ENCODE measurements around the gene FRMD4A. TPM values are rescaled to one million over a fixed set of nuclear protein-coding genes. Genes with fewer than 3 reads are reported as not detected.

Gene FRMD4A
- polyA plus RNA-seq, 1 of the 3 experiments (the other 2 are of a cell fraction) = 37.7 TPM

DNA sequence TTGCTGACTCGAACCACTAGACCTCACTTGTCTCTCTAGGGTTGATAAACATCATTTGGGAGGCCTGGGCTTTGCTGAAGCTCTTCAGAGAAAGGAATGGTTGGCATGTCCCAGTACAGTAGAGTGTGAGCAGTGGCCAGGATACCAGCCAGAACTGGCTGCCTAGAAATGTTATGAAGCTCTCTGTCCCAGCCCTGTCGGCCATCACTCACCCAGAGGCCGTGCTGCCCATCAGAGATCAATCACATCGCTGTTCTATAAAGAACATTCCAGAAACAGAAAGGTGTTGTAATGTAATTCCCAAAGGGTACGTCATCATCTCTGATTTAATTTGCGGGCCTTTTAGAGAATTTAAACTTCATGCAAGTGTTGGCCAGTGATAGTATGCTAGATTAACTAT, 632.5 kb downstream of the FRMD4A start:
- TF ChIP-seq SMC3 (IDR thresholded peaks at IDR 0.05; ENCODE audit: low read depth, low read length) (no peak), SIN3A (IDR thresholded peaks at IDR 0.05; ENCODE audit: borderline replicate concordance, low read depth, low read length) (no peak)
- TF ChIP-seq, protein P1, sequence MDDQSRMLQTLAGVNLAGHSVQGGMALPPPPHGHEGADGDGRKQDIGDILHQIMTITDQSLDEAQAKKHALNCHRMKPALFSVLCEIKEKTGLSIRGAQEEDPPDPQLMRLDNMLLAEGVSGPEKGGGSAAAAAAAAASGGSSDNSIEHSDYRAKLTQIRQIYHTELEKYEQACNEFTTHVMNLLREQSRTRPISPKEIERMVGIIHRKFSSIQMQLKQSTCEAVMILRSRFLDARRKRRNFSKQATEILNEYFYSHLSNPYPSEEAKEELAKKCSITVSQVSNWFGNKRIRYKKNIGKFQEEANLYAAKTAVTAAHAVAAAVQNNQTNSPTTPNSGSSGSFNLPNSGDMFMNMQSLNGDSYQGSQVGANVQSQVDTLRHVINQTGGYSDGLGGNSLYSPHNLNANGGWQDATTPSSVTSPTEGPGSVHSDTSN (IDR thresholded peaks at IDR 0.05) = peak; percentile 9; the same call in 1 of the 2 replicates
- Histone ChIP-seq H3K36me3 (replicated peaks in 1 of 2; ENCODE audit: control insufficient read depth in 1 of 2, insufficient read depth in 2 of 2, low read length in 1 of 2) (peaks cover 39 to 44% of the 10 kb centered on the region in 2 experiments), H3K4me1 (ENCODE audit: control insufficient read depth in 1 of 2, insufficient read depth in 2 of 2, low read depth in 1 of 2, low read length in 1 of 2) (peaks cover under 1 to 18% of the 10 kb centered on the region in 2 experiments; a peak in 2 of 4 replicates), H3K4me3 (ENCODE audit: low read depth in 2 of 2, low read length in 1 of 2) (no peak overlapping the region), H3K4me2 (no peak overlapping the region), H2AFZ (ENCODE audit: low read depth) (no peak overlapping the region), H3K9me2 (no peaks in the 10 kb centered on the region), H3K9me3 (no peaks in the 10 kb centered on the region), H3K79me2 (ENCODE audit: insufficient read depth) (0 out of 2 replicates have a peak, but pooled peaks cover 8% of the 10 kb centered on the region), H3K27me3 (ENCODE audit: insufficient read depth) (no peaks in the 10 kb centered on the region), H4K20me1 (ENCODE audit: insufficient read depth) (no peaks in the 10 kb centered on the region), H3K27ac (ENCODE audit: low read depth in 2 of 2, low read length in 1 of 2) (no peak overlapping the region), H3K9ac (no peak overlapping the region), H3F3A (replicated peaks; ENCODE audit: insufficient read depth) (no peaks in the 10 kb centered on the region)
- CTCF ChIA-PET = no interaction called here
- DNase-seq = no peak
- POLR2A ChIA-PET = no interaction called here
- 89% methylated on average over 6 of the region's 6 CpGs for WGBS (ENCODE audit: low lambda C conversion rate)

DNA sequence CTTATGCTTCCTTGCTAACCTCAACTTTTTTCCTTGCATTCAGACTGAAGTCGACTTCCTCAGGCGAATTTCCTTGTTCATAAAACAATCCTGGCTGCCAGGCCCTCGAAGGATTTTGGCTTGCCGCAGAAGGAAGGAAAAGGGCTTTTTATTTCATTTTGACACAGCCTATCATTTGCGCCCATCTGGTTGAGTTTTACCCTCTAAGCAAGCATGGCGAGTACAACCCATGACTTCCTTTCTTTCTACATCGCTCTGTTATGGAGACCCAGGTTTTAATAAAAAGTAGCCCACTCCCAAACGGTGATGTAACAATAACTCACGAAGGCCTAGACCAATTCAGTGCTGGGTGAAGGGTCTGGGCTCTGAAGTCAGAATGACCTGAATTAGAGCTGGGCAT, 634.7 kb downstream of the FRMD4A start:
- H3K36me3 ChIP-seq (replicated peaks in 1 of 2; ENCODE audit: control insufficient read depth in 1 of 2, insufficient read depth in 2 of 2, low read length in 1 of 2) = peaks cover 47 to 49% of the 10 kb centered on the region in 2 experiments
- no peak overlapping the region for H3K27ac ChIP-seq (ENCODE audit: low read depth in 2 of 2, low read length in 1 of 2)
- ChIA-PET CTCF (no interaction called here), POLR2A (no interaction called here)
- no peak overlapping the region for H3K4me3 ChIP-seq (ENCODE audit: low read depth in 2 of 2, low read length in 1 of 2)
- H3K27me3 ChIP-seq (ENCODE audit: insufficient read depth) = no peaks in the 10 kb centered on the region
- H3K79me2 ChIP-seq (ENCODE audit: insufficient read depth) = no peaks in the 10 kb centered on the region
- no peaks in the 10 kb centered on the region for H3K4me1 ChIP-seq (ENCODE audit: control insufficient read depth in 1 of 2, insufficient read depth in 2 of 2, low read depth in 1 of 2, low read length in 1 of 2)
- no peak for TF ChIP-seq POLR2AphosphoS5 (IDR thresholded peaks at IDR 0.05; ENCODE audit: low read depth, low read length)
- no peak for TF ChIP-seq TAF1 (IDR thresholded peaks at IDR 0.05; ENCODE audit: borderline replicate concordance, low read depth, low read length)
- TF ChIP-seq RFX5 (IDR thresholded peaks at IDR 0.05; ENCODE audit: low read length) = no peak
- TF ChIP-seq, protein P2, sequence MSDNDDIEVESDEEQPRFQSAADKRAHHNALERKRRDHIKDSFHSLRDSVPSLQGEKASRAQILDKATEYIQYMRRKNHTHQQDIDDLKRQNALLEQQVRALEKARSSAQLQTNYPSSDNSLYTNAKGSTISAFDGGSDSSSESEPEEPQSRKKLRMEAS (IDR thresholded peaks at IDR 0.05; ENCODE audit: low read depth) = no peak
- TF ChIP-seq FOXM1 (IDR thresholded peaks at IDR 0.05; ENCODE audit: low read depth) = no peak
- TF ChIP-seq GATA2 (CRISPR knock-in tag; IDR thresholded peaks at IDR 0.05) = no peak
- no peaks in the 10 kb centered on the region for H4K20me1 ChIP-seq (ENCODE audit: insufficient read depth)
- no peak overlapping the region for H3K9ac ChIP-seq
- 97% methylated on average over 9 of the region's 9 CpGs for WGBS (ENCODE audit: low lambda C conversion rate)
- no peak for DNase-seq
- no peaks in the 10 kb centered on the region for H3K9me2 ChIP-seq
- no peak overlapping the region for H3K4me2 ChIP-seq
- H3F3A ChIP-seq (replicated peaks; ENCODE audit: insufficient read depth) = no peaks in the 10 kb centered on the region
- H3K9me3 ChIP-seq = no peaks in the 10 kb centered on the region
- no peak overlapping the region for H2AFZ ChIP-seq (ENCODE audit: low read depth)

DNA sequence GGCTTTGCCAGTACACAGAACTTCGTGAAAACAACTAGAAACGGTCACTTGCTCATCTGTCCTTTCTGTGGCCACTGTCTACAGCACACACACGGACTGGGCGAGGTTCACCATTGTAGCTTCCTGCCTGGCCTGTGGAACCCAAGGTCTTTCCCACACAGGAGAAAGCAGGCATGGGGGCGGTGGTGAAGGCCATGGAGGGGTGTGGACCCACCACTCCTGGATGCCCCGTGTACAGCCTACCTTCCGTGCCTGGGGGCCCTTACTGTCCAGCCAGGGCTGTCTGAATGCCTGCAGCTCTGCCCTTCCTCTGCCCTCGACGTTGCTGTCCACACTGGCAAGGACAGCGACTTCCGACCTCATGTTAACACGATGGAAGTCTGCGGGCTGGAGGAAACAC, 635.1 kb downstream of the FRMD4A start:
- Histone ChIP-seq H3K4me1 (ENCODE audit: control insufficient read depth in 1 of 2, insufficient read depth in 2 of 2, low read depth in 1 of 2, low read length in 1 of 2) (peaks cover 0 to under 1% of the 10 kb centered on the region in 2 experiments; a peak in 1 of 4 replicates), H2AFZ (ENCODE audit: low read depth) (no peak overlapping the region), H3F3A (replicated peaks; ENCODE audit: insufficient read depth) (no peaks in the 10 kb centered on the region), H3K27me3 (ENCODE audit: insufficient read depth) (no peaks in the 10 kb centered on the region), H3K4me2 (no peak overlapping the region), H3K27ac (ENCODE audit: low read depth in 2 of 2, low read length in 1 of 2) (no peak overlapping the region), H4K20me1 (ENCODE audit: insufficient read depth) (no peaks in the 10 kb centered on the region), H3K36me3 (replicated peaks in 1 of 2; ENCODE audit: control insufficient read depth in 1 of 2, insufficient read depth in 2 of 2, low read length in 1 of 2) (peaks cover 44 to 47% of the 10 kb centered on the region in 2 experiments), H3K9me3 (no peaks in the 10 kb centered on the region), H3K4me3 (ENCODE audit: low read depth in 2 of 2, low read length in 1 of 2) (no peak overlapping the region), H3K9me2 (no peaks in the 10 kb centered on the region), H3K9ac (no peak overlapping the region), H3K79me2 (ENCODE audit: insufficient read depth) (no peaks in the 10 kb centered on the region)
- CTCF ChIA-PET = no interaction called here
- no peak for DNase-seq
- 97% methylated on average over 13 of the region's 13 CpGs for WGBS (ENCODE audit: low lambda C conversion rate)
- POLR2A ChIA-PET = no interaction called here
- TF ChIP-seq, protein P3, sequence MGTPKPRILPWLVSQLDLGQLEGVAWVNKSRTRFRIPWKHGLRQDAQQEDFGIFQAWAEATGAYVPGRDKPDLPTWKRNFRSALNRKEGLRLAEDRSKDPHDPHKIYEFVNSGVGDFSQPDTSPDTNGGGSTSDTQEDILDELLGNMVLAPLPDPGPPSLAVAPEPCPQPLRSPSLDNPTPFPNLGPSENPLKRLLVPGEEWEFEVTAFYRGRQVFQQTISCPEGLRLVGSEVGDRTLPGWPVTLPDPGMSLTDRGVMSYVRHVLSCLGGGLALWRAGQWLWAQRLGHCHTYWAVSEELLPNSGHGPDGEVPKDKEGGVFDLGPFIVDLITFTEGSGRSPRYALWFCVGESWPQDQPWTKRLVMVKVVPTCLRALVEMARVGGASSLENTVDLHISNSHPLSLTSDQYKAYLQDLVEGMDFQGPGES (IDR thresholded peaks at IDR 0.05; ENCODE audit: low read depth, low read length) = no peak
- TF ChIP-seq POLR2AphosphoS5 (IDR thresholded peaks at IDR 0.05; ENCODE audit: low read depth, low read length) = no peak
- no peak for TF ChIP-seq MXI1 (IDR thresholded peaks at IDR 0.05; ENCODE audit: low read depth, low read length)
- TF ChIP-seq GABPA (IDR thresholded peaks at IDR 0.05; ENCODE audit: low read depth) = no peak
- TF ChIP-seq FOXJ3 (CRISPR knock-in tag; IDR thresholded peaks at IDR 0.05) = no peak
